ENCODE data around the gene NEURL1B. TPM values are rescaled to one million over a fixed set of nuclear protein-coding genes. Genes with fewer than 3 reads are reported as not detected.
A peak's percentile ranks its signal among the peaks of the same experiment; 100 is the strongest.
"Not testable (repeated sequence)": the region's sequence is repeated elsewhere in the genome, so short reads cannot be mapped to it uniquely, and the experiment has no call there.

NEURL1B gene
- polyA plus RNA-seq, 1 of the 3 experiments (the other 2 are of a cell fraction): 2.8 TPM

GRCh38 chr5:172656496-172656895 is 15.4 kb downstream of the NEURL1B start:
- H3K27me3 ChIP-seq (ENCODE audit: insufficient read depth); H3K4me2 ChIP-seq; H3K27ac ChIP-seq (ENCODE audit: low read depth in 2 of 2, low read length in 1 of 2); H4K20me1 ChIP-seq (ENCODE audit: insufficient read depth); H3K36me3 ChIP-seq (replicated peaks in 1 of 2; ENCODE audit: control insufficient read depth in 1 of 2, insufficient read depth in 2 of 2, low read length in 1 of 2); H3K9ac ChIP-seq; H3K4me3 ChIP-seq (ENCODE audit: low read depth in 2 of 2, low read length in 1 of 2); POLR2A ChIA-PET; H2AFZ ChIP-seq (ENCODE audit: low read depth); DNase-seq; H3K9me2 ChIP-seq: not testable (repeated sequence)
- Histone ChIP-seq H3K79me2 (ENCODE audit: insufficient read depth) (peaks cover 17% of the 10 kb centered on the region; the same call in 1 of the 2 replicates), H3F3A (replicated peaks; ENCODE audit: insufficient read depth) (peaks cover 14% of the 10 kb centered on the region), H3K9me3 (peaks cover 14% of the 10 kb centered on the region; the same call in 1 of the 2 replicates), H3K4me1 (ENCODE audit: control insufficient read depth in 1 of 2, insufficient read depth in 2 of 2, low read depth in 1 of 2, low read length in 1 of 2) (peaks cover 20 to 27% of the 10 kb centered on the region in 2 experiments; a peak in 3 of 4 replicates)
- 93% methylated on average over 13 of the region's 13 CpGs for WGBS (ENCODE audit: low lambda C conversion rate)
- CTCF ChIA-PET: interaction anchor here (0.6 to 1.2 kb wide), 3 partner anchors 34 to 177 kb away, joined by 3 to 4 read pairs (median 3); no protein-coding TSS in a partner anchor

- not testable (repeated sequence) for DNase-seq
- 94% methylated on average over 14 of the region's 17 CpGs for WGBS (ENCODE audit: low lambda C conversion rate)
These were observed 16.6 kb downstream of the NEURL1B start for GRCh38 chr5:172657524-172658233.

GRCh38 chr5:172658391-172658790 is 17.3 kb downstream of the NEURL1B start:
- Histone ChIP-seq H3K4me1 (ENCODE audit: control insufficient read depth in 1 of 2, insufficient read depth in 2 of 2, low read depth in 1 of 2, low read length in 1 of 2) (peaks cover 20 to 27% of the 10 kb centered on the region in 2 experiments; a peak in 3 of 4 replicates), H4K20me1 (ENCODE audit: insufficient read depth) (no peaks in the 10 kb centered on the region), H3K36me3 (replicated peaks in 1 of 2; ENCODE audit: control insufficient read depth in 1 of 2, insufficient read depth in 2 of 2, low read length in 1 of 2) (peaks cover 0 to 5% of the 10 kb centered on the region in 2 experiments), H3K4me3 (ENCODE audit: low read depth in 2 of 2, low read length in 1 of 2) (no peak overlapping the region), H3F3A (replicated peaks; ENCODE audit: insufficient read depth) (peaks cover 14% of the 10 kb centered on the region), H3K9me3 (peaks cover 14% of the 10 kb centered on the region; the same call in 1 of the 2 replicates), H3K4me2 (no peak overlapping the region), H3K27me3 (ENCODE audit: insufficient read depth) (no peaks in the 10 kb centered on the region), H3K79me2 (ENCODE audit: insufficient read depth) (peaks cover 17% of the 10 kb centered on the region; the same call in 1 of the 2 replicates), H3K9me2 (no peaks in the 10 kb centered on the region), H3K27ac (ENCODE audit: low read depth in 2 of 2, low read length in 1 of 2) (peak overlapping the region in 1 of 2 experiments; percentile 19; a peak in 1 of 4 replicates), H2AFZ (ENCODE audit: low read depth) (no peak overlapping the region), H3K9ac (no peak overlapping the region)
- CTCF ChIA-PET: interaction anchor here (1.0 to 2.5 kb wide), 4 partner anchors 17 to 179 kb away, joined by 3 to 15 read pairs (median 4); partner anchors contain the start of gene NEURL1B
- DNase-seq: no peak
- POLR2A ChIA-PET: no interaction called here
- WGBS (ENCODE audit: low lambda C conversion rate): 85% methylated on average over 8 of the region's 8 CpGs
- TF ChIP-seq CHD2 (IDR thresholded peaks at IDR 0.05; ENCODE audit: low read length, partially characterized antibody) (no peak), EZH2phosphoT487 (IDR thresholded peaks at IDR 0.05; ENCODE audit: borderline replicate concordance, low read depth) (no peak), NRF1 (IDR thresholded peaks at IDR 0.05; ENCODE audit: low read depth, low read length) (no peak), RFX5 (IDR thresholded peaks at IDR 0.05; ENCODE audit: low read length) (no peak), FOXM1 (IDR thresholded peaks at IDR 0.05; ENCODE audit: low read depth) (no peak), REST (IDR thresholded peaks at IDR 0.05; ENCODE audit: low read depth, low read length) (no peak), EP300 (IDR thresholded peaks at IDR 0.05; ENCODE audit: borderline replicate concordance in 1 of 2, low read depth in 1 of 2, low read length in 1 of 2) (no peak), RXRA (IDR thresholded peaks at IDR 0.05; ENCODE audit: borderline replicate concordance, low read depth) (no peak), CTCF (IDR thresholded peaks at IDR 0.05) (no peak), JUND (IDR thresholded peaks at IDR 0.05) (no peak)
- TF ChIP-seq, protein P1, sequence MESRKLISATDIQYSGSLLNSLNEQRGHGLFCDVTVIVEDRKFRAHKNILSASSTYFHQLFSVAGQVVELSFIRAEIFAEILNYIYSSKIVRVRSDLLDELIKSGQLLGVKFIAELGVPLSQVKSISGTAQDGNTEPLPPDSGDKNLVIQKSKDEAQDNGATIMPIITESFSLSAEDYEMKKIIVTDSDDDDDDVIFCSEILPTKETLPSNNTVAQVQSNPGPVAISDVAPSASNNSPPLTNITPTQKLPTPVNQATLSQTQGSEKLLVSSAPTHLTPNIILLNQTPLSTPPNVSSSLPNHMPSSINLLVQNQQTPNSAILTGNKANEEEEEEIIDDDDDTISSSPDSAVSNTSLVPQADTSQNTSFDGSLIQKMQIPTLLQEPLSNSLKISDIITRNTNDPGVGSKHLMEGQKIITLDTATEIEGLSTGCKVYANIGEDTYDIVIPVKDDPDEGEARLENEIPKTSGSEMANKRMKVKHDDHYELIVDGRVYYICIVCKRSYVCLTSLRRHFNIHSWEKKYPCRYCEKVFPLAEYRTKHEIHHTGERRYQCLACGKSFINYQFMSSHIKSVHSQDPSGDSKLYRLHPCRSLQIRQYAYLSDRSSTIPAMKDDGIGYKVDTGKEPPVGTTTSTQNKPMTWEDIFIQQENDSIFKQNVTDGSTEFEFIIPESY (IDR thresholded peaks at IDR 0.05; ENCODE audit: borderline replicate concordance, low read depth): no peak

More at GRCh38 chr5:172657524-172658233, 16.6 kb downstream of the NEURL1B start:
- H3K4me3 ChIP-seq (ENCODE audit: low read depth in 2 of 2, low read length in 1 of 2); H3K9me2 ChIP-seq; H3K4me2 ChIP-seq; H3K36me3 ChIP-seq (replicated peaks in 1 of 2; ENCODE audit: control insufficient read depth in 1 of 2, insufficient read depth in 2 of 2, low read length in 1 of 2); H3K9ac ChIP-seq; H2AFZ ChIP-seq (ENCODE audit: low read depth); POLR2A ChIA-PET; H3K27ac ChIP-seq (ENCODE audit: low read depth in 2 of 2, low read length in 1 of 2); H3K27me3 ChIP-seq (ENCODE audit: insufficient read depth); H4K20me1 ChIP-seq (ENCODE audit: insufficient read depth): not testable (repeated sequence)
- peaks cover 17% of the 10 kb centered on the region; the same call in 1 of the 2 replicates for H3K79me2 ChIP-seq (ENCODE audit: insufficient read depth)
- H3K4me1 ChIP-seq (ENCODE audit: control insufficient read depth in 1 of 2, insufficient read depth in 2 of 2, low read depth in 1 of 2, low read length in 1 of 2): peaks cover 20 to 27% of the 10 kb centered on the region in 2 experiments; a peak in 3 of 4 replicates
- H3K9me3 ChIP-seq: peaks cover 14% of the 10 kb centered on the region; the same call in 1 of the 2 replicates
- H3F3A ChIP-seq (replicated peaks; ENCODE audit: insufficient read depth): peaks cover 14% of the 10 kb centered on the region
- CTCF ChIA-PET: interaction anchor here (1.3 to 2.5 kb wide), 3 partner anchors 35 to 178 kb away, joined by 3 to 15 read pairs (median 4); no protein-coding TSS in a partner anchor
